Neural cell (in vitro differentiated cells): ENCODE measurements around the gene PLSCR2. TPM values are rescaled to one million over a fixed set of nuclear protein-coding genes. Genes with fewer than 3 reads are reported as not detected.

Experiments
- H2AFZ ChIP-seq: fragments of 200-600, 300-800 bp; sonication (generic), shearing (Covaris generic); 2 replicates; pipeline ENCODE4 v1.6.0; 2014; ENCODE audit warnings: low read depth, mild to moderate bottlenecking, antibody characterized with exemption, low read length, moderate library complexity
- H3F3A ChIP-seq: fragments of 200-600 bp; shearing (Covaris generic); 2 replicates; pipeline ENCODE4 v1.6.1; 2016; ENCODE audit warnings: mild to moderate bottlenecking, moderate library complexity, mixed read lengths, antibody characterized with exemption, low read length; ENCODE audit not compliant: insufficient read depth, poor library complexity, severe bottlenecking
- H3K27ac ChIP-seq: fragments of 200-600, 300-800 bp; sonication (generic), shearing (Covaris generic); 2 replicates; pipeline ENCODE4 v1.5.1; 2014; ENCODE audit warnings: mild to moderate bottlenecking, low read length, moderate library complexity
- H3K27me3 ChIP-seq: fragments of 300-800, 200-600 bp; sonication (generic), shearing (Covaris generic); 2 replicates; pipeline ENCODE4 v1.6.0; 2014; ENCODE audit warnings: mild to moderate bottlenecking, low read depth, low read length, moderate library complexity; ENCODE audit not compliant: insufficient read depth
- H3K36me3 ChIP-seq: fragments of 300-800, 200-600 bp; sonication (generic), shearing (Covaris generic); 2 replicates; pipeline ENCODE4 v1.5.1; 2014; ENCODE audit warnings: mild to moderate bottlenecking, antibody characterized with exemption, low read length, moderate library complexity; ENCODE audit not compliant: insufficient read depth
- H3K4me2 ChIP-seq: fragments of 300-800, 200-600 bp; sonication (generic), shearing (Covaris generic); 2 replicates; pipeline ENCODE4 v1.6.0; 2014; ENCODE audit warnings: mild to moderate bottlenecking, low read length
- H3K4me3 ChIP-seq: fragments of 300-800, 200-600 bp; sonication (generic), shearing (Covaris generic); 2 replicates; pipeline ENCODE4 v1.5.1; 2014; ENCODE audit warnings: mild to moderate bottlenecking, low read length, moderate library complexity
- H3K79me2 ChIP-seq: fragments of 200-600 bp; shearing (Covaris generic); replicated peaks from 2 replicates; pipeline ENCODE4 v1.6.0; 2014; ENCODE audit warnings: mild to moderate bottlenecking, low read length, moderate library complexity; ENCODE audit not compliant: insufficient read depth
- H3K9ac ChIP-seq: fragments of 300-800, 200-600 bp; sonication (generic), shearing (Covaris generic); 2 replicates; pipeline ENCODE4 v1.6.1; 2016; ENCODE audit warnings: mild to moderate bottlenecking, low read length, mixed read lengths
- H3K9me2 ChIP-seq: fragments of 200-600 bp; shearing (Covaris generic); 2 replicates; pipeline ENCODE4 v1.6.1; 2016; ENCODE audit warnings: mild to moderate bottlenecking, low read length, mixed read lengths; ENCODE audit not compliant: insufficient read depth
- H3K9me3 ChIP-seq: fragments of 200-600, 300-800 bp; sonication (generic), shearing (Covaris generic); 2 replicates; pipeline ENCODE4 v1.6.1; 2016; ENCODE audit warnings: mild to moderate bottlenecking, mixed run types, low read length, moderate library complexity, mixed read lengths
- H4K20me1 ChIP-seq: fragments of 200-600 bp; shearing (Covaris generic); 2 replicates; pipeline ENCODE4 v1.6.1; 2016; ENCODE audit warnings: mild to moderate bottlenecking, mixed run types; ENCODE audit not compliant: insufficient read depth
- EP300 ChIP-seq: fragments of 450-650 bp; conservative IDR thresholded peaks from 2 replicates; pipeline ENCODE4 v1.6.1; 2014; ENCODE audit warnings: antibody characterized with exemption, mild to moderate bottlenecking, moderate library complexity; ENCODE audit not compliant: poor library complexity, severe bottlenecking
- EZH2 ChIP-seq: fragments of 200-600, 300-800 bp; shearing (Covaris generic), sonication (generic); IDR thresholded peaks from 2 replicates; pipeline ENCODE4 v1.6.1; 2014; ENCODE audit warnings: antibody characterized with exemption, low read length, borderline replicate concordance, mild to moderate bottlenecking; ENCODE audit not compliant: insufficient read depth, poor library complexity, severe bottlenecking
- MXI1 ChIP-seq: fragments of 450-650 bp; conservative IDR thresholded peaks from 2 replicates; pipeline ENCODE4 v1.6.1; 2014; ENCODE audit warnings: antibody characterized with exemption, mild to moderate bottlenecking; ENCODE audit not compliant: poor library complexity, severe bottlenecking
- POLR2AphosphoS5 ChIP-seq: IDR thresholded peaks from 2 replicates; pipeline ENCODE4 v1.6.1; 2012
- RAD21 ChIP-seq: fragments of 450-650 bp; conservative IDR thresholded peaks from 2 replicates; pipeline ENCODE4 v1.6.1; 2014; ENCODE audit warnings: antibody characterized with exemption, mild to moderate bottlenecking, moderate library complexity
- REST ChIP-seq: IDR thresholded peaks from 2 replicates; pipeline ENCODE4 v1.6.1; 2012; ENCODE audit warnings: borderline replicate concordance
- SMC3 ChIP-seq: fragments of 450-650 bp; conservative IDR thresholded peaks from 2 replicates; pipeline ENCODE4 v1.6.1; 2014; ENCODE audit warnings: antibody characterized with exemption, mild to moderate bottlenecking, moderate library complexity; ENCODE audit not compliant: poor library complexity
- TAF1 ChIP-seq: IDR thresholded peaks from 2 replicates; pipeline ENCODE4 v1.6.1; 2012; ENCODE audit warnings: low read depth
- polyA plus RNA-seq: library from polyadenylated mRNA; depleted of rRNA; stranded (reverse); fragments of >200 nt; gene quantifications from 2 replicates; pipeline ENCODE4 v1.2.3, GENCODE V29; 2014
- TF ChIP-seq, protein P1 (sequence below): fragments of 450-650 bp; IDR thresholded peaks from 2 replicates; pipeline ENCODE4 v1.5.1; 2014; ENCODE audit warnings: antibody characterized with exemption, mild to moderate bottlenecking, moderate library complexity; ENCODE audit not compliant: poor library complexity, severe bottlenecking

PLSCR2 gene
- polyA plus RNA-seq, 1 donor from 2014 or later = not detected

GRCh38 chr3:146464783-146465182 lies 4.6 kb downstream of the PLSCR2 start:
- H4K20me1 ChIP-seq = no peaks in the 10 kb centered on the region
- no peaks in the 10 kb centered on the region for H3K9me2 ChIP-seq
- no peak overlapping the region for H3K4me2 ChIP-seq
- H2AFZ ChIP-seq = no peak overlapping the region
- H3K27ac ChIP-seq = no peak overlapping the region
- no peaks in the 10 kb centered on the region for H3F3A ChIP-seq
- no peak for TF ChIP-seq EZH2
- TF ChIP-seq TAF1 = no peak
- TF ChIP-seq, protein P1, sequence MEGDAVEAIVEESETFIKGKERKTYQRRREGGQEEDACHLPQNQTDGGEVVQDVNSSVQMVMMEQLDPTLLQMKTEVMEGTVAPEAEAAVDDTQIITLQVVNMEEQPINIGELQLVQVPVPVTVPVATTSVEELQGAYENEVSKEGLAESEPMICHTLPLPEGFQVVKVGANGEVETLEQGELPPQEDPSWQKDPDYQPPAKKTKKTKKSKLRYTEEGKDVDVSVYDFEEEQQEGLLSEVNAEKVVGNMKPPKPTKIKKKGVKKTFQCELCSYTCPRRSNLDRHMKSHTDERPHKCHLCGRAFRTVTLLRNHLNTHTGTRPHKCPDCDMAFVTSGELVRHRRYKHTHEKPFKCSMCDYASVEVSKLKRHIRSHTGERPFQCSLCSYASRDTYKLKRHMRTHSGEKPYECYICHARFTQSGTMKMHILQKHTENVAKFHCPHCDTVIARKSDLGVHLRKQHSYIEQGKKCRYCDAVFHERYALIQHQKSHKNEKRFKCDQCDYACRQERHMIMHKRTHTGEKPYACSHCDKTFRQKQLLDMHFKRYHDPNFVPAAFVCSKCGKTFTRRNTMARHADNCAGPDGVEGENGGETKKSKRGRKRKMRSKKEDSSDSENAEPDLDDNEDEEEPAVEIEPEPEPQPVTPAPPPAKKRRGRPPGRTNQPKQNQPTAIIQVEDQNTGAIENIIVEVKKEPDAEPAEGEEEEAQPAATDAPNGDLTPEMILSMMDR = no peak
- TF ChIP-seq EP300 = no peak
- no peak for TF ChIP-seq MXI1
- no peak for TF ChIP-seq REST
- no peak for TF ChIP-seq POLR2AphosphoS5
- no peak for TF ChIP-seq RAD21
- no peak for TF ChIP-seq SMC3
- no peaks in the 10 kb centered on the region for H3K36me3 ChIP-seq
- H3K9me3 ChIP-seq = no peaks in the 10 kb centered on the region
- no peak overlapping the region for H3K4me3 ChIP-seq
- H3K9ac ChIP-seq = no peak overlapping the region
- no peaks in the 10 kb centered on the region for H3K79me2 ChIP-seq
- no peaks in the 10 kb centered on the region for H3K27me3 ChIP-seq

DNA sequence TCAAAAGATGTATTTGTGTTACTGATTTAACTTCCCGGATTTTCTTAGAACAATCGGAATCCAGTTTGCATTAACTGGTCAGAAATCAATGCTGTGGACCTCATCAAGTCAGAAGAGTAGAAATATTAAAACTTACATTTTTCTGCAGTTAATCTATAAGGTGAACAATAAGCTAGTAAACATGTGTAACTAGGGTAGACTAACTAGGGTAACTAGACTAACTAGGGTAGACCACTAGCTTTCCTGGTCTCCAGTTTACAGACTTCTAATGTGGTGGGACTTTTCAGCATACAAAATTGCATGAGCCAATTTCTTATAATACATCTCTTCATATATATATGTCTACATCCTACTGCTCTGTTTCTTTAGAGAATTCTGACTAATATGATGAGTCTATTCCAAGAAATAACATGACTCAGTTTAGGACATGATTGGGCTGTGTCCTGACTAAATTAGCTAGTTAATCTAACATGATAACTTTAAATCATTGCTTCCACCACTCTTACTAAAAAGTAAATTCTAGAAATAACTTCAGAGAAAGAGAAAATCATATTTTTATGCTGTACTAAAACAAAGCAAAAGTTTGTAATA lies 5.3 kb downstream of the PLSCR2 start:
- Histone ChIP-seq H3K4me2 (no peak overlapping the region), H4K20me1 (no peaks in the 10 kb centered on the region), H3K9me2 (no peaks in the 10 kb centered on the region), H2AFZ (no peak overlapping the region), H3K36me3 (no peaks in the 10 kb centered on the region), H3K27ac (no peak overlapping the region), H3K79me2 (no peaks in the 10 kb centered on the region), H3K9ac (no peak overlapping the region), H3F3A (no peaks in the 10 kb centered on the region), H3K27me3 (no peaks in the 10 kb centered on the region), H3K4me3 (no peak overlapping the region), H3K9me3 (no peaks in the 10 kb centered on the region)
- TF ChIP-seq, protein P1 = no peak
- no peak for TF ChIP-seq SMC3
- TF ChIP-seq EZH2 = no peak
- no peak for TF ChIP-seq REST
- no peak for TF ChIP-seq TAF1
- no peak for TF ChIP-seq RAD21
- TF ChIP-seq EP300 = no peak
- no peak for TF ChIP-seq MXI1
- TF ChIP-seq POLR2AphosphoS5 = no peak
